GM19193 (cell line): ENCODE measurements around the gene MAN2A1.

ENCODE experiments used
- POLR2A ChIP-seq: IDR thresholded peaks from 4 replicates; pipeline ENCODE4 v1.6.1; 2011; ENCODE audit not compliant: insufficient read depth, insufficient read length; ENCODE audit errors: extremely low read depth

The MAN2A1 gene

DNA sequence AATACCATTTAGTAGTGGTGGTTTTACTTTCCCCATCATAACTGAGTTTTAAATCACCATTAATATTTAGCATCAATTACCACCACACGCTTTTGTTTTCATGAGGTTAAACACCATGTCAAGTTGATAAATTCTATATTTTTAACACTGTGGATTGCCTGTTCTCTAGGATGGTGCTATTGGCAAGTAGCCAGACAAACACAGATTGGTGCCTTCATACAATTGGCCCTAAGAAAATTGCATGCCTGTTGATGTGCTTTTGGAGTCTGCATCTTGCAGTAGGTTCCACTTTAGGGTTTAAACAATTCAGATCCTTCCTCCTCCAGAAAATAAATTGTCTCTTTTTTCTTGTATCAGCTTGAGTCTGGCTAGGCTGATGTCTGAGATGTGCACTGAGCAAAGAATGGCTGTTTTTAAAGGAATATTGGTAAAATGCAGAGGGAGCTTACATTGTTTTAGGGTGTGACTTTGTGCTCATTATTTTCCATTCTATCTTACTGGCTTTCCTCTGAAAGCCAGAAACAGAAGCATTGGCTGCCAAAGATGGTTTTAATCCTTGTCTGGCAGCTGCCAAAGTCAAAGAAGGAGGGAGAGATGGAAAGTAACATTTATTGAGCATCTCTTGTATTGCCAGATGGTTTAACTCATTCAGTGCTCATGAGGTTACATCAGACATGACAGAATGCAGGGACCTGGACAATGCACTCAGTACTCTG lies 19.6 kb upstream of the MAN2A1 start:
- TF ChIP-seq POLR2A: no peak

DNA sequence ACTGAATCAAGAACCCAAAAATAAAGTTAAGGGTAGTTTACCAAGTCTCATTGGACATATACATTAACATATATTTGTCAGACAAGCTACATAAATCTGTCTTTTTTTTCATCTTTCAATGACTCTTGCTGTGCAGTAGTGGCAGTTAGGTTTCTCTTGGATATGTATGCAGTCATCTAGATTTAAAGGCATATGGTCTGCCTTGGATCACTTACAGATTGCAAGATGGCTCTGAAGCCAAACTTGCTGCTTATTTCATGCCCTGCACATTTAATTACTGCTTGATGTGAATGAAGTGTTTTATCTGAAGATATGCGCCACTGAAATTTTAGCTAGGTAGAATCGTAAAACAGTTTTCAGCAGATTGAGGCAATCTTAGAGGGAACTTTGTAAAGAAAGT lies 18.6 kb upstream of the MAN2A1 start:
- TF ChIP-seq POLR2A: no peak

DNA sequence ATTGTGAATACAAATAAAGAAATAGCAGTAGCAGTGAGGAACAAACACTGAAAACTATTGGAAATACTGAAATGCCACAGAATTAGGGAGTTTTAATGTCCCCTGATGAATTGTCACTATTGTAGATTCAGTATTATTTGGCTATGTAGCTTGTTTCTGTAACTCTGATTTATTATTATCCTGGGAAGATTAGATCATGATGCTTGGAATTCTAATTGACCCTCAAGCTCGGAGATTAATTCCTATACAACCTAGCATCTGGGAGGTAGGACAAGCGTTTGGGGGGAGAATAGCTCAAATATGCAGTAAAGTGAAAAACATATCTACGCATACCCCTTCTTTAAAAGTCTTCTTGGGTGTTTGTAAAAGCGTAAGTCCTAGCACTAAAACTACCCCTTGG lies 15.1 kb upstream of the MAN2A1 start:
- no peak for TF ChIP-seq POLR2A

GRCh38 chr5:109676920-109677319 lies 12.8 kb upstream of the MAN2A1 start:
- no peak for TF ChIP-seq POLR2A

GRCh38 chr5:109678447-109678846 lies 11.3 kb upstream of the MAN2A1 start:
- TF ChIP-seq POLR2A: no peak

- TF ChIP-seq POLR2A: no peak
Observed at GRCh38 chr5:109681763-109682162, 8.0 kb upstream of the MAN2A1 start.

DNA sequence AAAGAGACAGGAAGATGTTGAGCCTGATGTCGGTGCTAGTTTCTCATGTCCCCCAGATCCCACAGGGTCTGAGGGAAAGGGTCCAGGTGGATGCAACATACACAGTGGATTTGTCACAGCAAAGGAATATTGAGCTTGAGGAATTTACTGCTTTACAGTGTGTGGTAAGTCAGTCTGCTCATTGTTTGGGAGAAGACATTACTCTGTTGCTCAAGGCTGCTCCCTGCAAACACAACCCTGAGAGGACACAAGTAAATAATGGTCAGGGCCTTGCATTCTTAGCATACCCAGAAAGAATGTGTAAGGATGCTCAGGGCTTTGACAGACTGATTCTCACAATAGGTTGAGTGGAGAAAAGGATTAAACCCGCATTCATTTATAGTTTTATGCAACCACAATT lies 7.3 kb upstream of the MAN2A1 start:
- no peak for TF ChIP-seq POLR2A

GRCh38 chr5:109685916-109686315 lies 3.8 kb upstream of the MAN2A1 start:
- no peak for TF ChIP-seq POLR2A

- TF ChIP-seq POLR2A: no peak
Observed at GRCh38 chr5:109688630-109688969, 1.1 kb upstream of the MAN2A1 start.

DNA sequence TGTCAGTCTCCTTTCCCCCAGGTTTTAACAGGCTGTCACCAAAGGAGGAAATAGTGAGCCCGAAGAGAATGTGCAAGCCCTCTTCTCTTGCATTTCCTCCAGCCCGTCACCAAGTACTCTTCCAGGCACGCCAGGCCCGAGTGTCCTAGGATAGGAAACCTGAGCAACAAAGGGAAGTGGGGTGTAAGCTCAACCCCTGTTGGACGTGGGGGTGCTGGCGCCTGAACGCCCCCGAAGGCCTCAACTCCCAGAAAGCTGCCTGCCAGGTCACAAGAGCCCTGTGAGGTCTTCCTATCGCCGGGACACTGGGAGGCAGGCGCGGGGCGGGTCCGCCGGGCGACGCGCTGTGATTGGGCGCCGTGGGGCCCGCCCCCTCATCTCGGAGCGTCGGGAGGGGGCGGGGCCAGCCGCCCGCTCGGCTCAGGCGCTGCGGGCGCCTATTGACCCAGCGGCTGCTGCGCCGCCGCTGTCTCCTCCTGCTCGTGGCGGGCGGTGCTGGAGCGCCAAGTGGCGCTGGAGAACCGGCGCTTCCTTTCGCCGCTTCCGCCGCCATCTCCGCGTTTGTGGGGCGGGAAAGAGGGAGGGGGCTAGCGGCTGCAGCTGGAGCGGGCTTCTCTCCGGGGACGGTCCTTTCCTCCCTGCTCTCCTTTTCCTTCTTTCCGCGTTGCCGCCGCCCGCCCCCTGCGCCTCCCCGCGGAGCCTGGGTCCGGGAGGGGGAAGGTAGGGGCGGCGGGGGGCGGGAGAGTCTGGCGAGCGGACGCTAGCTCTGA lies 572 bp upstream of the MAN2A1 start:
- peak; percentile 78 for TF ChIP-seq POLR2A

DNA sequence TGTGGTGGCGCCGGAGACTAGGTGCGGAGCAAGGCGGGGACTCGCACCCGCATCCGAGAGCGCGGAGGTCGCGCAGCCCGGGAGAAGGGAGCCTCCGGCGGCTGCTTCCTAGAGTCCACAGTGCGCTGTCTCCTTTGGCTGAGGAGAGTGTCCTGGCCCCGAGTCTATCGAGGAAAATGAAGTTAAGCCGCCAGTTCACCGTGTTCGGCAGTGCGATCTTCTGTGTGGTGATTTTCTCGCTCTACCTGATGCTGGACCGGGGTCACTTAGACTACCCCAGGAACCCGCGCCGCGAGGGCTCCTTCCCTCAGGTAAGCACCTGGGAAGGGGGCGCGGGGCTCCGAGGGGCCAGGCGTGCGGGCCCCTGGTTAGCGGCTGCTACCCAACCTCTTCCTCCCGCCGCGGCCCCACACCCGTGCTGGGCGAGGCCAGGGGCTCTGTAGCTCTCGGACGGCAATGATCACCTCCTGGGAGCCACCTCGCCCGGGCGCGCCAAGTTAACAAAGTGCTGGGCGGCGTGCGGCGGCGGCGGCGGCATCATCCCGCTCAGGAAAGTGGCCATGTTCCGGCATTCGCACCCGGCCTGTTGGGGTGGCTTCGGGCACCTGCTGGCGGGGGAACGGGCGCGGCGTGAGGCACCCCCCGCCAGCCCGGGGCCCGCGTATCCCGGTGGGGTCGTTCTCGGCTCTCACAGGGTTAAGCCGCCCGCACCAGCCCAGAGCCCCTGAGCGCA lies 681 bp downstream of the MAN2A1 start:
- no peak for TF ChIP-seq POLR2A

DNA sequence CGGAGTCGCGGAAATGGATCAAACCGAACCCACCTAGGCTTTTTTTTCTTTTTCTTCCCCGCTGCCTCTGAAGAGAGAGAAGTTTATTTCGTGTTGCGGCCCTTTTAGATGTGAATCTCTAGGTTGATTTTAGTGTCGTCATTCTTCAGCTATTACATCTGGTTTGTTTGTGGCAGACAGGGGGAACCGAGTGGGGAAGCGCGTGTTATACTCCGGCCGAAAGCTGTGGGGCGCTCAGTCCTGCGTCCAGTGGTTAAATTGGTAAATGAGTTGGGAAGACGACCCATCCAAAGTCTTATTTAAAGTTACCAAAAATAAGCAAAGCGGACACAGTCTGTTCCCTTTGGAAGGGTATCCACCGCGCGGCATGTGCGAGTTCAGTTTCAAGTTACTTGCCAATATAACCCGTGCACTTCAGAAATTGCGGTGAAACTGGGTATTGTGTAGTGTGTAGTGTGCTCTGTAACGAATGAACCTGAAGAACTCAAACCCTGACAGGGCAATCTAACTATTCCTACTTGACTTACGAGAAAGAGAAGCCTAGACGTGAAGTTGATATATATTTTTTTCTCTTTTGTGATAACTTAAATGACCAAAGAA lies 1.3 kb downstream of the MAN2A1 start:
- no peak for TF ChIP-seq POLR2A

DNA sequence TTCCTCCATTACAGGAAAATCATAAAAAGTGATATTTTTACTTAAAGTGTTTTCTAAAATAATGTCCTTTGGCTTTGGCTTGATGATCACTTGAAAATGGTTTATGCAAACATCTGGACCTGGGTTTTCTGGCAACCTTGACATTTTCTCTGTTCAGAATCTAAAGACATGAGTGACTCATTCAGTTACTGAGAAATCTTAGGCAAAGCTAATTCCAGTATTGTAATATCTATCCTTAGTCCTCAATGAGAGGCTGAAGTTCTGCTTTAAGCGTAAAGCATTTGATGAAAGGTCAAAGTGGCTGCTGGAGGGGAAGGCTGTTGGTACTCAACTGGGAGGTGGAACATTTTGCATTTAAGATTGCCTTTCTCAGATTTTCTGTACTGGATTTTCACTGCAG lies 2.3 kb downstream of the MAN2A1 start:
- TF ChIP-seq POLR2A: no peak

DNA sequence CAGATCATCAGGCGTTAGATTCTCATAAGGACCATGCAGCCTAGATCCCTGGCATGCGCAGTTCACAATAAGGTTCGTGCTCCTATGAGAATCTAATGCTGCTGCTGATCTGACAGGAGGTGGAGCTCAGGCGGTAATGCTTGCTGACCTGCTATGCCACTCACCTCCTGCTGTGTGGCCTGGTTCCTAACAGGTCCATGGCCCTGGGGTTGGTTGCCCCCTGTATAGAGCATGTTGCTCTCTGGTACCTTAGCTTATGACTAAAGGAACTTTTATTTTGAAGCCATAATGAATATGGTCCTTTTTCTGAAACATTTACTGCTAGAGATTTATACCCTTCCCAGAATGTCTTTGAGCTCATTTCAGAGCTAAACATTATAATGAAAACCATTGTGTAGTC lies 3.1 kb downstream of the MAN2A1 start:
- TF ChIP-seq POLR2A: no peak
